Measurements from ENCODE around the gene FUCA2.

The FUCA2 gene

DNA sequence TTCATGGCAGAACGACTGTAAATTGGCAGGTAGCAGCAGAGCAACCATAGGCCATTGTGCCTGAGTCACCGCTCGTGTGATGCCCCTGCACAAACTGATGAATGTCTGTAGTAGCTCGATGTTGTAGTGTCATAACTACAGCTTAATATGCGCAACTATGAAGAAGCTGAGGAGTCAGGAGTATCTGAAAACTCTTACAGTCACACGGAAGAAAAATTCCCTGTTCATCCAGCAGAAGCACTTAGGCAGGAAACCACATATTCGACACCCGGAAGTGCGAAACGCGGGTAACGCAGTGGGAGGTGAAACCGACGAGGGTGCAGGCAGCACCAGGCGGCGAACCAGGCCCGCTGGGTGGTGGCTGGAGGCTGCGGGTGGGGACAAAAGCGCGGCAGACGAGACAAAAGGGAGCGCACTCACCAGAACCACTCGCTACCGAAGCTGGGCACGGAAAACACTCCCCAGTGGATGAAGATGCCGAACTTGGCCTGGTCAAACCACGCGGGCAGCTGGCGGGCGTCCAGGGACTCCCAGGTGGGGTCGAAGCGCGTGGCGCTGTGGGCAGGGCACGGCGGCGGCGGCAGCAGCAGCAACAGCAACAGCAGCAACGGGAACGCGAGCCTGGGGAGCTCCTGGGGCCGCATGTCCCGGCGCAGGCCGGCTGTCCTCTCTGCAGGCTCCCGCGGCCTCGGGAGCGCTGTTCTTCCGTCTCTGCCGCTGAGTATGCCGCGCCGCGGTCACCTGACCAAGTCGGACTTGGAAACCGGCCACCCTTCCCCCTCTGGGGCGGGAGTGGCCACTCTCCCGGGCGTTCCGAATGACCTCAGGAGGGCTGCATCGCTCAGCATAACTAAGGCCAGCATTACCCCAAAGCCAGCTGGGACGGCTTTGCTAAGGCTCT lies at the start of gene FUCA2:
FUCA2 (minus strand) TSS at position 730 of the 901 bp plus-strand sequence; CDS start at position 644, 86 bp downstream.
- DNase-seq: peak; percentile 86

DNA sequence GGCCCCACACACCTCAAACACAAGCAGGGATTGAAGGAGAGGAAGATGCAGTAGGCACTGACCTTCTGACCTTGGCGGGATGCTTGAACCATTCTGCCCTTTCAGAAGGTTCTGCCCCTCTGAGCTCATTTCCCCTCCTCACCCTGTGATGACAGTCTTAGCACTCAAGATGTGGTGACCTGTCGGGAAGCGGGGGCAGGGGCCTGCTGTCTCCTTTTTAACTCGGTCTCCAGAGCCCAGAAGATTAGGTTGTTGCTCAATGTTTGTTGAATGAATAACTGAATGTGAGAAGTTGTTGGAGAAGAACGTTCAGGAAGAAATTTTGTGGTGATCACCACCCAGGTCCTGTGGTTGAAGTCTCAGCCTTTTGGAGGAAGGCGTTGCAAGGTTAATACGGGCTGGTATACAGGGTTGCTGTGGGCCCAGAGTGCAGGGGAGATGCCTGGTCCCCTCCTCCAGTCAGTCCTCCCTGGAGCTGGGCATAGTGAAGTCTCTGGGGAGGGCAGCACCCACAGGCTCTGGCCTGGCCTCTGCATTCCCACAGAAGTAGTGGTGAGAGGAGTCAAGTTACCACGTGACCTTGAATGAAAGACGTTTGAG lies 49.7 kb upstream of the FUCA2 start:
- DNase-seq: no peak

GRCh38 chr6:143559051-143559660 lies 47.6 kb upstream of the FUCA2 start:
- DNase-seq: no peak

DNA sequence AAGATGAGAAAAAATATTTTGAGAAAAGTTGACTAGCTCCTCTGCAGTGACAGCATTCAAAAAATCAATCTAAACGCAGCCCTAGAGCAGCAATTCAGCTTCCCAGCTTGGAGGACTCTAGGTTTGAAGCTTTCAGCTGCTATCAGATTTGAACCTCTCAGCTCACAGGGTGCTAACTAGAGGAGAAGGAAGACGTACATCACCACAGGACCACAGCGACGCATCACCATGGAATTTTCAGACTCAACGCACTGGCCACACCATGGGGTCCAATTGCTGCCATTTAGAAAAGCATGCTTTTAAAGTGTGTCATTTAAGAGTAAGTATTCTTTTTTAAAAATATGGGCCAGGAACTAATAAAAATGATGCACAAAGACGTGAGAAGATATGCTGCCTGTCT lies 45.0 kb upstream of the FUCA2 start:
- DNase-seq: no peak

DNA sequence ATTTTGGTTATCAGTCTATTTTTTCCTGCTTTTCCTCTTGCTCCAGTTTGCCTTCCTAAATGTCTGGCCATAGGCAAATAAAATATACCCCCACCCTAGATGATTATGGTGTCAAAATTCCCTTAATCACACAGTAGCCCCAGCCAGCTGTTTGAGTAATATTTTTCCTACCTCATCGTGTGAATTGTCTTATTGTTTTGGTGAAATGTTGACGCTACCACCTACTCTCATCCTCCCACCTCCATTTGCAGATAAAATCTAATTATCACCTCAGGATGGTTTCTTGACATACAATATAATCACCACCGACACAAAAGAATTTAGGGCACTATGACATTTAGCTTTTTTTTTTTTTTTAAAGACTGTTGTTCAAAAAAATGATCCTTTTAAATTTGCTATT lies 44.1 kb upstream of the FUCA2 start:
- DNase-seq: no peak

GRCh38 chr6:143555071-143555492 lies 43.6 kb upstream of the FUCA2 start:
- peak; percentile 89 for DNase-seq

GRCh38 chr6:143553337-143553736 lies 41.8 kb upstream of the FUCA2 start:
- no peak for DNase-seq

DNA sequence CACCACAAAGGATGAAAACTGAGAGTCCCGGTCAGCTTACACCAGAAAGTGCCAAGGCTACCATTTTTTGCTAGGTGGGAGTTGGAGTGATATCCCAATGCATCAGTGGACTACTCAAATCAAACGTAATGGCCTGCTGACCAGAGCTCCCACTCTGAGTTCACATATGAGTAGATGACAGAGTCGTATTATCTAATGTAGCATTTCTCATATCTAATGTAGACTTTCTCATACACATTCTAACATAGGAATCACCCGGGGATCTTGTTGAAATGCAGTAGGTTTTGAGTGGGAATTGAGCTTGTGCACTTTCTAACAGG lies 38.4 kb upstream of the FUCA2 start:
- DNase-seq: no peak

GRCh38 chr6:143549221-143549948 lies 37.9 kb upstream of the FUCA2 start:
- no peak for DNase-seq

DNA sequence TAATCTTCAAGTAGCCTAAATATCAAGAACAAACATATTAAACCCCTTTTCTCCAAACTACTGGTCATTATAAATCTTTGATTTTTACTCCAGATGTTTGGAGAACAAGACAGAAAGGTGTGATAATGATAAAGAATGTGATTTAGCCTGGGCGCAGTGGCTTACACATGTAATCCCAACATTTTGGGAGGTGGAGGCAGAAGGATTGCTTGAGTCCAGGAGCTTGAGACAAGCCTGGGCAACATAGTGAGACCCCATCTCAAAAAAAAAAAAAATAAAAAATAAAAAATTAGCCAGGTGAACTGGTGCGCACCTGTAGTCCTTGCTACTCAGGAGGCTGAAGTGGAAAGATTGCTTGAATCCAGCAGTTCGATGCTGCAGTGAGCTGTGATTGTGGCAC lies 35.1 kb upstream of the FUCA2 start:
- no peak for DNase-seq

DNA sequence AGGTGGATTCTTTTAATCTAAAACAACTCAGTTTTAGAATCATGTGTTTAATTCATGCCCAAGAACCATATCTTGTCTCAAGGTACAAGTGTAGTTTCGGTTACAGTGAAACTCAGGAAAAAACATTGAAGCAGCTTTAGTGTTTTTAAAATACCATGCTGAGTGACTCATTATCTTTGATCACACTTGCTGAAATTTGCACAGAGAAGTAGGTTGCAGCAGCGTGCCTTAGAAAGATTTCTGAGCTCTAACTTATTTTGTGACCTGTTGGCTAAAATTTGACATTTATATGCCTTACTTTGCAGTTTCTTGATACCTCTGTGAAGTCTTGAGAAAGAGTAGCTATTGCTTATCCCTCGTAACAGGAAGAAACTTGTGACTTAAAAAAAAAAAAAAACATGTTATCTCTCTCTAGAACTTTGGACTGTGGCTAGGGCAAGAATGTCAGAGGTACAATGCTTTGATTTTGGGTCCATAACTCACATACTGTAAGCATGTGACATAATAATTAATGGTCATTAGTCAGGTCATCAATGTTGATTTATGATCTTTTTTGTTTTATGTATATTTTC lies 34.5 kb upstream of the FUCA2 start:
- peak; percentile 82 for DNase-seq

- DNase-seq: no peak
Measured at GRCh38 chr6:143545165-143545564, 33.6 kb upstream of the FUCA2 start.

- DNase-seq: no peak
Measured at GRCh38 chr6:143544011-143544696, 32.6 kb upstream of the FUCA2 start.

DNA sequence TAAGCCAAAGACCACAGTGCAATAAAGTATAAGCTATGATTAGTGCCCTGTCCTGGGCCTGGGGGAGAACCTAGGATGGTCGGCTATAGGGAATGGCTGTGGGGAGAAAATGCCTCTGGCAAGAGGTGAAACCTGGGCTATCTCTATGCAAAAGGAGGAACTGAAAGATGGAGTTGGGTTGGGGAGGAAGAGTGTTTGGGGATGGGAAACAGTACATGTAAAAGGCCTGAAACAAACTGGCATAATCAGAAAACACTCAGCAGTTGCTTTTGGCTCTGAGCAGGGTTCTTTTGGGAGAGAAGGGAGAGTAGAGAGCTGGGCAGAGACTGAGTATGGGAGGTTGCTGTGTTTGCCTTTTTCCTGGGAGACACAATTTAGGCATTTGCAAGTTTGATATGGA lies 31.9 kb upstream of the FUCA2 start:
- no peak for DNase-seq

GRCh38 chr6:143542888-143543287 lies 31.4 kb upstream of the FUCA2 start:
- peak; percentile 25 for DNase-seq

DNA sequence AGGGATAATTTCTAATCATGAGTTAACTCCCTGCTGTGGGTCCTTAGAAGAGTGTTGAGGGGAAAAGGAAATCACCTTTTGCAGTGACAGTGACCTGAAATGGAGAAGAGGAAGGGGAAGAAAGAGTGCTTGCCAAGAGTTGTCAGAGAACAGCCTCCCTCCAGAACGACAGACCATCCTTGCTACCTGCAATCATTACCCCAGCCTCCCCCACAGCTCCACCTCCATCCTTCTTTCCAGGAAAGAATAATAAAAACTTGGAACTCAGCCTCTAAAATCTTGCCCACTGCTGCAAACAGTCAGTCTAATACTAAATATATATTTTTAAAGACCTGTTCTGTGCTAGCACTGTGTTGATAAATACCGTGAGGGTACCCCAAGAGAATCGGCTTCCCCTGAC lies 28.7 kb upstream of the FUCA2 start:
- DNase-seq: no peak

DNA sequence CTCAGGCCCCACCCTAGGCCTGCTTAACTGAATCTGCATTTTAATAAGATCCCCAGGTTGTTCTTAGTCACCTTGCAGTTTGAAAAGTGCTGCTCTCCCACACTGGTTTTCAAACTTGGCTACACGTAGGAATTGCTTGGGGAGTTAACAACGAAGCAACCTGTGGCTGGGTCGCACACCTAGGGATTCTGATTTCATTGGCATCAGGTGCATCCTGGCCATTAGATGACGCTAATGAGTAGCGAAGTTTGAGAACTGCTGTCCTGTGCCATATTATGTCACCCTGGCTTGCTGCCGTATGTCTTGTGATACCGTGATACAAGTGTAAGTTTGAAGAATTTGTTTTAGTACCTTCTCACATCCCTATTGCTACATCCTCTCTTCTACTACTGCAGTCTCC lies 28.2 kb upstream of the FUCA2 start:
- no peak for DNase-seq

- no peak for DNase-seq
Measured at GRCh38 chr6:143539106-143539505, 27.6 kb upstream of the FUCA2 start.

GRCh38 chr6:143538374-143538773 lies 26.9 kb upstream of the FUCA2 start:
- no peak for DNase-seq

DNA sequence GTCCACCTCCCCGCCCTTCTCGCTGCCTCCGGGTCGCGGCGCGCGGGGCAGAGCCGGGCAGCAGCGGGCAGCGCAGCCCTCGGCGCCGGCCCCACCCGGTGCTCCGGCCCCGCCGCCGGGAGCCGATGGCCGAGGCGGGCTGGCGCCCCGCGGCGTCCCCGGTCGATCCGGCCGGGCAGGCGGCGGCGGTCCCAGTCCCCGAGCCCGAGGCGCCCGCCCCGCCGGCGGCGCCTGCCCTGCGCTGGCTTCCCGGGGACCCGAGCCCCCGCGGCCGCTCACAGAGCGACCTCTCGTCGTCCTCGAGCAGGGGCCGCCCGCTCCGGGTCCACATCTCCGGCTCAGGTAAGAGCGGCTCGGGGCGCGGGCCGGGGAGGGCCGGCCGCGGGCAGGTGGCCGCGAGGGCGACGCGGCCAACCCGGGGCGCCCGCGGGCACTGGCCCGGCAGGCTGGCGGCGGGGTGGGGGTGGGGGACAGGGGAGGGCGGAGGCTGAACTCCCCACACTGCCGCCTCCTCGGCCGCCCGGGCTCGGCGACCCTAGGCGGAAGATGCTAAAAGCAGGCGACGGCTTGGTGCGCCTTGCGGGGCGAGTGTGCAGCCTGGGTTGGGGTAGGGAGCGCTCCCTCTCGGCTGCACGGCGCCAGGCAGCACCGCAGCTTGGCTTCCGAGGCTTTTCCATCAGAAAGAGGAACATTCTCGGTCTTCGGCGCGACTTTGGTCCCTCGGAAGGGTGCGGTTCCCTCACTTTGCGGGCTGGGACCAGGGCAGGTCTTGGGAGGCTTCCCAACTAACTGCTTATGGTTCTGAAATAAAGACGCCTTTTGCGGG lies 25.6 kb upstream of the FUCA2 start:
- DNase-seq: peak; percentile 83

DNA sequence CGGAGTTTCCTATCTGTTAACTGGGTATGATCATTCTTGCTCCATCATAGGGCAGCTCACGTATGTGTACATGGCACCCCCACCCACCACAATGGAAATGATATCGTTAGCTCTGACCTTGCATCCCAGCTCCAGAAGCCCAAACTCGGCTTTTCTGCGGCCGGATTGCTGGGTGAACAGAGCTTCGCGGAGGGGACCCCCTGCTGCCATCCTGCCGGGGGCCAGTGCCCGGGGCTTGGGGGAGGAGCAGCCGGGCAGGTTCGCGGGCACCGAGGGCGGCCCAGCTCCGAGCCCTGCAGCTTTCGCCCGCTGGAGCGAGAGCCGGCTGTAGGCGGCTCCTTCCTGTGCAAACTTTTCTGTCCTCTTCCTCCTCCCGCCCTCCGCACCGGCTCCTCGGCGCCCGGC lies 24.9 kb upstream of the FUCA2 start:
- peak; percentile 71 for DNase-seq

Data from hematopoietic multipotent progenitor cell treated with erythropoietin and hydrocortisone succinate and interleukin-3 and kit ligand, for 6 days (in vitro differentiated cells).